SK-N-SH (cell line): Measurements from ENCODE around the gene PFKP. TPM values are rescaled to one million over a fixed set of nuclear protein-coding genes. Genes with fewer than 3 reads are reported as not detected.

Experiments used
- CTCF ChIA-PET: fragments of 300-600, 350-600 bp; formaldehyde crosslinking; extraction: SDS; loops from one replicate; lab custom pipeline; 2021; lab: Yijun Ruan, JAX
- POLR2A ChIA-PET: fragments of 350-600 bp; sonication (Branson Sonifier 250); formaldehyde crosslinking; extraction: SDS; loops from one replicate; lab custom pipeline; 2020; ENCODE audit warnings: antibody characterized with exemption, inconsistent platforms; lab: Yijun Ruan, JAX
- DNase-seq: peaks from one replicate; pipeline ENCODE4 v3.0.0; 2012
- H2AFZ ChIP-seq: fragments of 200-600 bp; sonication (generic); 2 replicates; pipeline ENCODE4 v1.8.1; 2016; ENCODE audit warnings: antibody characterized with exemption, mild to moderate bottlenecking, low read depth
- H3F3A ChIP-seq: fragments of 200-600 bp; sonication (generic); replicated peaks from 2 replicates; pipeline ENCODE3; 2016; ENCODE audit warnings: antibody characterized with exemption, mild to moderate bottlenecking; ENCODE audit not compliant: insufficient read depth
- H3K27ac ChIP-seq, 2 experiments: fragments of 200-500 bp in 1 of 2; fragments of 200-600 bp in 1 of 2; sonication (Bioruptor generic) in 1 of 2; sonication (generic), shearing (Covaris generic) in 1 of 2; 2 replicates each; pipeline versions ENCODE4 v1.5.1 to v1.6.1; 2014 to 2016; ENCODE audit warnings: low read depth in 2 of 2, inconsistent platforms in 1 of 2, low read length in 1 of 2, mild to moderate bottlenecking in 1 of 2, mixed read lengths in 1 of 2
- H3K27me3 ChIP-seq: fragments of 200-600 bp; sonication (generic), shearing (Covaris generic); 2 replicates; pipeline ENCODE4 v1.6.1; 2016; ENCODE audit warnings: mixed run types; ENCODE audit not compliant: insufficient read depth
- H3K36me3 ChIP-seq, 2 experiments: fragments of 200-500 bp in 1 of 2; fragments of 200-600 bp in 1 of 2; sonication (Bioruptor generic) in 1 of 2; sonication (generic) in 1 of 2; replicated peaks in 1 of 2; 2 replicates each; pipeline versions ENCODE3 to v1.5.1; 2014 to 2016; ENCODE audit warnings: low read length in 1 of 2, mild to moderate bottlenecking in 1 of 2; ENCODE audit not compliant: insufficient read depth in 2 of 2, control insufficient read depth in 1 of 2
- H3K4me1 ChIP-seq, 2 experiments: fragments of 200-500 bp in 1 of 2; fragments of 200-600 bp in 1 of 2; sonication (Bioruptor generic) in 1 of 2; sonication (generic), shearing (Covaris generic) in 1 of 2; 2 replicates each; pipeline versions ENCODE4 v1.5.1 to v1.6.1; 2014 to 2016; ENCODE audit warnings: low read depth in 1 of 2, low read length in 1 of 2, mixed run types in 1 of 2; ENCODE audit not compliant: insufficient read depth in 2 of 2, control insufficient read depth in 1 of 2
- H3K4me2 ChIP-seq: fragments of 200-600 bp; sonication (generic), shearing (Covaris generic); 2 replicates; pipeline ENCODE4 v1.6.1; 2017; ENCODE audit warnings: mixed run types
- H3K4me3 ChIP-seq, 2 experiments: fragments of 200-500 bp in 1 of 2; fragments of 200-600 bp in 1 of 2; sonication (Bioruptor generic) in 1 of 2; sonication (generic), shearing (Covaris generic) in 1 of 2; 2 replicates each; pipeline versions ENCODE4 v1.5.1 to v1.8.1; 2014 to 2016; ENCODE audit warnings: low read depth in 2 of 2, inconsistent platforms in 1 of 2, low read length in 1 of 2, mild to moderate bottlenecking in 1 of 2, mixed read lengths in 1 of 2, moderate library complexity in 1 of 2
- H3K79me2 ChIP-seq: fragments of 200-600 bp; sonication (generic); 2 replicates; pipeline ENCODE4 v1.8.1; 2017; ENCODE audit warnings: mild to moderate bottlenecking; ENCODE audit not compliant: insufficient read depth
- H3K9ac ChIP-seq: fragments of 200-600 bp; sonication (generic); 2 replicates; pipeline ENCODE4 v1.6.1; 2017; ENCODE audit warnings: mixed run types
- H3K9me2 ChIP-seq: fragments of 200-600 bp; sonication (generic); 2 replicates; pipeline ENCODE4 v1.6.1; 2017; ENCODE audit warnings: mixed run types
- H3K9me3 ChIP-seq: fragments of 200-600 bp; sonication (generic); 2 replicates; pipeline ENCODE4 v1.6.1; 2017; ENCODE audit warnings: mixed run types, mild to moderate bottlenecking, moderate library complexity
- H4K20me1 ChIP-seq: fragments of 200-600 bp; sonication (generic); 2 replicates; pipeline ENCODE4 v1.6.1; 2017; ENCODE audit warnings: mild to moderate bottlenecking, mixed run types; ENCODE audit not compliant: insufficient read depth
- ELF1 ChIP-seq: IDR thresholded peaks from 2 replicates; pipeline ENCODE4 v1.4.0; 2012
- EP300 ChIP-seq, 2 experiments: IDR thresholded peaks; 2 replicates each; pipeline versions ENCODE4 v1.4.0 to v1.6.1; 2012; ENCODE audit warnings: borderline replicate concordance in 1 of 2, low read depth in 1 of 2, low read length in 1 of 2
- FOSL2 ChIP-seq: IDR thresholded peaks from 2 replicates; pipeline ENCODE4 v1.4.0; 2012; ENCODE audit warnings: low read depth, mild to moderate bottlenecking, moderate library complexity, borderline replicate concordance
- FOXM1 ChIP-seq: IDR thresholded peaks from 2 replicates; pipeline ENCODE4 v1.4.0; 2012; ENCODE audit warnings: low read depth, mild to moderate bottlenecking
- GATA2 ChIP-seq: sonication (generic); formaldehyde crosslinking; IDR thresholded peaks from 2 replicates; pipeline ENCODE4 v1.5.0; 2020; ENCODE audit warnings: mild to moderate bottlenecking, missing genetic modification reagents
- JUND ChIP-seq: IDR thresholded peaks from 2 replicates; pipeline ENCODE4 v1.4.0; 2012
- MAX ChIP-seq: IDR thresholded peaks from 2 replicates; pipeline ENCODE4 v1.4.0; 2012; ENCODE audit warnings: low read depth
- MXI1 ChIP-seq: IDR thresholded peaks from 2 replicates; pipeline ENCODE4 v1.6.1; 2012; ENCODE audit warnings: mild to moderate bottlenecking, low read depth, low read length, improper control_type of control experiment
- NRF1 ChIP-seq: IDR thresholded peaks from 2 replicates; pipeline ENCODE4 v1.6.1; 2012; ENCODE audit warnings: low read depth, mild to moderate bottlenecking, low read length
- RAD21 ChIP-seq: IDR thresholded peaks from 2 replicates; pipeline ENCODE4 v1.6.1; 2012; ENCODE audit warnings: mild to moderate bottlenecking, low read length
- RFX5 ChIP-seq: IDR thresholded peaks from 2 replicates; pipeline ENCODE4 v1.6.1; 2012; ENCODE audit warnings: mild to moderate bottlenecking, improper control_type of control experiment, low read length
- SIN3A ChIP-seq: IDR thresholded peaks from 2 replicates; pipeline ENCODE4 v1.6.1; 2012; ENCODE audit warnings: low read depth, mild to moderate bottlenecking, low read length, moderate library complexity, borderline replicate concordance
- SMC3 ChIP-seq: IDR thresholded peaks from 2 replicates; pipeline ENCODE4 v1.6.1; 2012; ENCODE audit warnings: low read depth, low read length, improper control_type of control experiment
- TAF1 ChIP-seq: IDR thresholded peaks from 2 replicates; pipeline ENCODE4 v1.6.1; 2012; ENCODE audit warnings: low read depth, mild to moderate bottlenecking, low read length, moderate library complexity, borderline replicate concordance
- TEAD4 ChIP-seq: IDR thresholded peaks from 2 replicates; pipeline ENCODE4 v1.4.0; 2012; ENCODE audit warnings: mild to moderate bottlenecking, borderline replicate concordance; ENCODE audit not compliant: insufficient read depth
- YY1 ChIP-seq: IDR thresholded peaks from 2 replicates; pipeline ENCODE4 v1.4.0; 2012; ENCODE audit warnings: low read depth, mild to moderate bottlenecking
- WGBS: methylation state at CpG from one replicate; pipeline ENCODE4 v1.1.6; 2017; ENCODE audit warnings: low lambda C conversion rate; 5-methylcytosine and 5-hydroxymethylcytosine counted together
- polyA plus RNA-seq, 3 experiments: library from polyadenylated mRNA; depleted of rRNA; stranded (reverse); fragments of >200 nt; gene quantifications; 2 replicates each; pipeline ENCODE4 v1.2.3, GENCODE V29; 2012
- TF ChIP-seq, protein P1 (sequence below): IDR thresholded peaks from 2 replicates; pipeline ENCODE4; 2012
- TF ChIP-seq, protein P2 (sequence below): fragments of 150-350 bp; IDR thresholded peaks from 2 replicates; pipeline ENCODE4 v1.6.1; 2017; ENCODE audit warnings: antibody characterized with exemption, low read length, low read depth, borderline replicate concordance

The PFKP gene
- polyA plus RNA-seq, 1 of the 3 experiments (the other 2 are of a cell fraction) = 175 TPM

GRCh38 chr10:3090388-3090787, 23.0 kb downstream of the PFKP start:
- WGBS = 82% methylated on average over 7 of the region's 12 CpGs
- peak overlapping the region in 1 of 2 experiments; percentile 16; a peak in 1 of 4 replicates for H3K4me3 ChIP-seq
- peaks cover 80% of the 10 kb centered on the region for H3K79me2 ChIP-seq
- no peaks in the 10 kb centered on the region for H3K27me3 ChIP-seq
- H3K4me2 ChIP-seq = peak overlapping the region; percentile 76
- no peaks in the 10 kb centered on the region for H3K9me2 ChIP-seq
- TF ChIP-seq NRF1 = no peak
- TF ChIP-seq RFX5 = no peak
- TF ChIP-seq YY1 = no peak
- TF ChIP-seq TEAD4 = no peak
- TF ChIP-seq MAX = no peak
- TF ChIP-seq TAF1 = no peak
- no peak for TF ChIP-seq EP300 (IDR thresholded peaks at IDR 0.05; ENCODE audit: borderline replicate concordance in 1 of 2, low read depth in 1 of 2, low read length in 1 of 2)
- no peak for TF ChIP-seq GATA2 (CRISPR knock-in tag)
- TF ChIP-seq FOXM1 = no peak
- TF ChIP-seq, protein P1, sequence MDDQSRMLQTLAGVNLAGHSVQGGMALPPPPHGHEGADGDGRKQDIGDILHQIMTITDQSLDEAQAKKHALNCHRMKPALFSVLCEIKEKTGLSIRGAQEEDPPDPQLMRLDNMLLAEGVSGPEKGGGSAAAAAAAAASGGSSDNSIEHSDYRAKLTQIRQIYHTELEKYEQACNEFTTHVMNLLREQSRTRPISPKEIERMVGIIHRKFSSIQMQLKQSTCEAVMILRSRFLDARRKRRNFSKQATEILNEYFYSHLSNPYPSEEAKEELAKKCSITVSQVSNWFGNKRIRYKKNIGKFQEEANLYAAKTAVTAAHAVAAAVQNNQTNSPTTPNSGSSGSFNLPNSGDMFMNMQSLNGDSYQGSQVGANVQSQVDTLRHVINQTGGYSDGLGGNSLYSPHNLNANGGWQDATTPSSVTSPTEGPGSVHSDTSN = no peak
- no peak for TF ChIP-seq SMC3
- TF ChIP-seq FOSL2 = no peak
- no peak for TF ChIP-seq ELF1
- TF ChIP-seq SIN3A = no peak
- no peak for TF ChIP-seq JUND
- TF ChIP-seq MXI1 = no peak
- no peak for TF ChIP-seq RAD21
- TF ChIP-seq, protein P2, sequence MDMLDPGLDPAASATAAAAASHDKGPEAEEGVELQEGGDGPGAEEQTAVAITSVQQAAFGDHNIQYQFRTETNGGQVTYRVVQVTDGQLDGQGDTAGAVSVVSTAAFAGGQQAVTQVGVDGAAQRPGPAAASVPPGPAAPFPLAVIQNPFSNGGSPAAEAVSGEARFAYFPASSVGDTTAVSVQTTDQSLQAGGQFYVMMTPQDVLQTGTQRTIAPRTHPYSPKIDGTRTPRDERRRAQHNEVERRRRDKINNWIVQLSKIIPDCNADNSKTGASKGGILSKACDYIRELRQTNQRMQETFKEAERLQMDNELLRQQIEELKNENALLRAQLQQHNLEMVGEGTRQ = no peak
- TF ChIP-seq, all 33 proteins: peak for 0
- Histone ChIP-seq H3K9me3 (no peaks in the 10 kb centered on the region), H3K27ac (peak overlapping the region; percentile 50 to 97), H3K9ac (peak overlapping the region; percentile 66), H3F3A (peaks cover 54% of the 10 kb centered on the region), H2AFZ (no peak overlapping the region), H4K20me1 (no peaks in the 10 kb centered on the region), H3K4me1 (peaks cover 20 to 47% of the 10 kb centered on the region in 2 experiments), H3K36me3 (peaks cover 5 to 16% of the 10 kb centered on the region in 2 experiments)
- ChIA-PET POLR2A (no interaction called here), CTCF (interaction anchor here (1.1 kb wide), 1 partner anchor 10 kb away, joined by 3 read pairs; no protein-coding TSS in a partner anchor)
- DNase-seq = no peak
